HFF-Myc (cell line): Measurements from ENCODE around the gene CPXM2.

Experiments
- DNase-seq: peaks from one replicate; pipeline ENCODE4 v3.0.0-alpha.2; 2011; ENCODE audit warnings: low read depth; ENCODE audit errors: extremely low read depth
- H3K4me3 ChIP-seq: replicated peaks from 2 replicates; pipeline ENCODE4 v1.5.1; 2011; ENCODE audit warnings: low read depth, mild to moderate bottlenecking, control low read depth, low read length
- TF ChIP-seq, protein P1 (sequence below): IDR thresholded peaks from 2 replicates; pipeline ENCODE4 v1.5.1; 2012; ENCODE audit warnings: mild to moderate bottlenecking, low read depth, low read length, control low read depth; ENCODE audit errors: missing control alignments

CPXM2 gene

DNA sequence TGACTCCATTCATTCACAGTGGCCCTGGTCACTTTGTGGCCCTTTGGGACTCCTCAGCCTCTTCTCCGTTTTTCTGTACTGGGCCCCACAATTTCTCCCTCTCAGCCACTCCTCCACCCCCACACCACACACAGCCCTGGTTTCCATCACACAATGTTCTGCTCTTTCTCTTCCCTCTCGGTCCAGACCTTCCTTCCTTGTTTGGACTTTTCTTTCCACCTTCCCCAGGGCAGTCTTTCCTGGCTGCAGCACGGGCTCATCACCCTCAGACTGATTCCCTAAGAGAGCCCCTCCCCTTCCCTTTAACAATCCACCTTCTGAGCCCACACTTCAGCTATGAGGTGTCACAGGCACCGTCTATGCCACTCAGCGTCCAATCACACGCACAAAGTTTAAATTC is 25.7 kb downstream of the CPXM2 start:
- TF ChIP-seq, protein P1, sequence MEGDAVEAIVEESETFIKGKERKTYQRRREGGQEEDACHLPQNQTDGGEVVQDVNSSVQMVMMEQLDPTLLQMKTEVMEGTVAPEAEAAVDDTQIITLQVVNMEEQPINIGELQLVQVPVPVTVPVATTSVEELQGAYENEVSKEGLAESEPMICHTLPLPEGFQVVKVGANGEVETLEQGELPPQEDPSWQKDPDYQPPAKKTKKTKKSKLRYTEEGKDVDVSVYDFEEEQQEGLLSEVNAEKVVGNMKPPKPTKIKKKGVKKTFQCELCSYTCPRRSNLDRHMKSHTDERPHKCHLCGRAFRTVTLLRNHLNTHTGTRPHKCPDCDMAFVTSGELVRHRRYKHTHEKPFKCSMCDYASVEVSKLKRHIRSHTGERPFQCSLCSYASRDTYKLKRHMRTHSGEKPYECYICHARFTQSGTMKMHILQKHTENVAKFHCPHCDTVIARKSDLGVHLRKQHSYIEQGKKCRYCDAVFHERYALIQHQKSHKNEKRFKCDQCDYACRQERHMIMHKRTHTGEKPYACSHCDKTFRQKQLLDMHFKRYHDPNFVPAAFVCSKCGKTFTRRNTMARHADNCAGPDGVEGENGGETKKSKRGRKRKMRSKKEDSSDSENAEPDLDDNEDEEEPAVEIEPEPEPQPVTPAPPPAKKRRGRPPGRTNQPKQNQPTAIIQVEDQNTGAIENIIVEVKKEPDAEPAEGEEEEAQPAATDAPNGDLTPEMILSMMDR, result no peak
- DNase-seq, result no peak
- no peak overlapping the region for H3K4me3 ChIP-seq

DNA sequence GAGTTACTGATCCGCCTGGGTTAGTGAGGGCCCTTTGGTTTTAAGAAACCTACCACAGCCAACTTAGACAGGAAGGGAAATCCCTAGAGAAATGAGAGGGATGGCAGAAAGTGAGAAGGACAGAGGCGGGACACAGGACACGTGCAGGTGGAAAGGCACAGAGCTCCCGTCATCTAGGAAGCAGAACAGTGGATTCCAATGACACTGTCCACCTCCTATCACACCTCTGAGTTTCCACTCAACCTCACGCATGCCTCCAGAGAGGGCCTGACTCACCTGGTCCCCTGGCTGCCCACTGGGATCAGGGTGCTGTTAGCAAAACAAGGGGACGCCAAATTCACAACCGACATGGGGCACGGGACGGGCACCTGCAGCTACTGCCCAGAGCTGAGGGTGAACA is 26.3 kb downstream of the CPXM2 start:
- DNase-seq, result no peak
- TF ChIP-seq, protein P1, result no peak
- H3K4me3 ChIP-seq, result no peak overlapping the region

DNA sequence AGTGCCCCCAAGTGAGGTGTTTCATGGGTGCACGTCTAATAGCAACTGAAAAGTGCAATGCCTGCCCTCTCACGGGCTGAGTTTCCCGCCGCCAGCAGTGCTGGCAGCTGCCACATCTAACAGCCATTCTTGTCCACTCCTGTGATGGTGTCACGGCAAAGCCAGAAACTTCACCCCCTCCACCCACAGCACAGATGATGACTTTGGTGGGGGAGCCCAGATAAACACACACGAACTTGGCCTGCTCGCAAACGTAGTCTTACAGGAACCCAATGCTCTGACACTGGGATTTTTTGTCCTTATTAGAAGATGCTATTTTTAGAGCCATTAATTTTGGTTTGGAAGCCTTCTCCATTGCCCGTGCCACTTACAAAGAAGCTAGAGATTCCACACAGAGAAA is 26.7 kb downstream of the CPXM2 start:
- DNase-seq, result no peak
- H3K4me3 ChIP-seq, result no peak overlapping the region
- TF ChIP-seq, protein P1, result no peak

DNA sequence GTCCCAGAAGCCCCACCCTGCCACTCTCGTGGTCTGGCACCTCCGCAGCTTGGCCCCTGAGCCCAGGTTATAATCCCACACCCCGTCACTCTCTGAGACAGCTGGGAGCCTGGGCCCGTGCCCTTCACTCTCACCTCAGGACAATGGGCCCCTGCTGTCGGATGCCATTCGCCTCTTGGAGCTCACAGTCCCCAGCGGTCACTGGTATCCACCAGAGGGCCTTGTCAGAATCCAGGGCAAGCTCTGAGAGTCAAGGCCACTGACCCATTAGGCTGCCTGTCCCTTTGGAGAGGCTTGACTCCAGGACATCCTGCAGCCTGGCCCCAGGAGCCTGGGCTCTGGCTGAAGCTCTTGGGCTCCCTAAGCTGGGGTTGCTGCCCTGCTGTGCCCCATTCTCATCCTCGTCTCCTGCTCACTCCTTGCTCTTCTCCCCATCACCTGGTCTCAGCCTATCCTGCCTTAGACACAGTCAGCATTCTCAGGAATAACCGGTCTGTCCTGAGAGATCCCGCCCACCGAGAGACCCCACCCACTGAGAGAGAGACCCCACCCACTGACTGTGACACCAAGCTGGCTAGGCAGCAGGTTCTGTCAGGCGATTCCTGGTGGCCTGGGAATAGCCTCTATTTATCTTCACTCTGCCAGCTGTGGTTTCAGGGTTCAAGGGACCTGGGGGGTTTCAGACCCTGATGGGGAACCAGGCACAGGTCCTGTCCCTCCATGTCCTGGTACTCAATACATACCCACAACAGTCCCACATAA is 27.7 kb downstream of the CPXM2 start:
- TF ChIP-seq, protein P1, result no peak
- H3K4me3 ChIP-seq, result no peak overlapping the region
- no peak for DNase-seq

DNA sequence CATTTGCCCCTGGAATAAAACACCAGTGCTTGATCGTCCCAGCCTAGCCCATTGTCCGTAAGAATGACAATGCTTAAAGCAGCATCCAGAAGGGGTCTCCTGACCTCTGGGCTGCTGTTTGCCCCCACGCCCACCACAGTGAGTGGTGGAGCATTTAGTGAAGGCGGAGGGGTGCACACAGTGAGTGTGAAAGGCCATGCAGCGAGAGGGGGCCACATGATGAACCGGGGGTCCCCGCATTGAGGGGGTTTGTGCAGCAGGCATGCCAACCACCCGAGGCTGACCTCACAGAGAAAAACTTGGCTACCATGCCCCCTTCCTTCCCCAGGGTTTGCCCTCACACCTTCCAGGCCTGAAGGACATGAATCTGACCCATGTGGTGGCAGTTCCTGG is 28.4 kb downstream of the CPXM2 start:
- no peak for DNase-seq
- TF ChIP-seq, protein P1, result no peak
- no peak overlapping the region for H3K4me3 ChIP-seq

DNA sequence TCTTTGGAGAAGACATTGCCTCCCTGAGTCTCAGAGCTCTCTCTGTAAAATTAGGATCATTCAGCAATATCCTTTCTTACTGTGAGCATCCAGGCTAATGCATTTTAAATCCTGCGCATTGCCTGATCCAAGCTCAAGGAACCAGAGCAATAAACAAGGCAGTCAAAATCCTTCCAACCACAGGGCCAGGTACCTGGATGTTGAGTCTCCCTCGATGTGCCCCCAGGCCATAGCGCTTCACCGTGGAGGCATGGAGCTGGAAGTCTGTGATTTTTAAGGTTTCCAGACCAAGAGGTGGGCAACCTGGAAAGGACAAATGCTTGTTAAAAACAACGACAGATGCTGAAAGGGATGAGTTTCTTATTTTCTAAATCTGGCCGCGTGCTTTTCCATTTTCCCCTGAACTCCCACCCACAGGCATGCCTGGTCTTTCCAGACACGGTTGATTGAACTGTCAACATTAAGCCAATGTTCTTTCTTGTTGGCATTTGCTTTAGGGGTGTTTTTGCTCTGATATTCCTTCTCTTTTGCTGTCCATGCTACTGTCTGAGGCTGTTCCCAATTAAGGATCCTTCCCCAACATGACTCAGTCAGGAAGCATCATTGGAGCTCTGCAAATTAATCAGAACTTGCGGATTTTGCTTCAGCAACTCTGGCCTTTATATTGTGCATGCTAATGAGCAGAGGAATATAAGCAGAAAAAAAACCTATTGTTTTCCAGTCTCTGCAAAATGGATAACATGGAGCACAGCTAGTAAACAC is 29.0 kb downstream of the CPXM2 start:
- TF ChIP-seq, protein P1, result no peak
- no peak for DNase-seq

More for the DNA sequence above, 29.0 kb downstream of the CPXM2 start:
- no peak overlapping the region for H3K4me3 ChIP-seq
